Small intestine (tissue), 7 donors: Measurements from ENCODE around the gene OR6F1. TPM values are rescaled to one million over a fixed set of nuclear protein-coding genes. Genes with fewer than 3 reads are reported as not detected.
A peak's percentile ranks its signal among the peaks of the same experiment; 100 is the strongest.

ENCODE experiments used
- DNase-seq, 2 donors: peaks; one replicate each; pipeline versions ENCODE4 v3.0.0 to v3.0.0-alpha.2; 2013
- FAIRE-seq: peaks from 2 replicates; lab custom pipeline; 2012; peaks lifted over from hg19 to GRCh38; lab: Jason Lieb, UNC
- H3K27ac ChIP-seq, 3 donors: one replicate each; pipeline ENCODE4 v1.5.1; 2013; ENCODE audit warnings: low read length in 2 of 3, mild to moderate bottlenecking in 2 of 3, control low read depth in 1 of 3, inconsistent platforms in 1 of 3, low read depth in 1 of 3, moderate library complexity in 1 of 3
- H3K27me3 ChIP-seq, 3 donors: one replicate each; pipeline ENCODE4 v1.6.1; 2013; ENCODE audit warnings: low read length in 3 of 3, inconsistent platforms in 1 of 3; ENCODE audit not compliant: control insufficient read depth in 3 of 3, insufficient read depth in 3 of 3
- H3K36me3 ChIP-seq, 3 donors: one replicate each; pipeline ENCODE4 v1.6.1; 2013; ENCODE audit warnings: low read length in 3 of 3, inconsistent platforms in 1 of 3, low read depth in 1 of 3, mild to moderate bottlenecking in 1 of 3, moderate library complexity in 1 of 3; ENCODE audit not compliant: control insufficient read depth in 3 of 3, insufficient read depth in 2 of 3
- H3K4me1 ChIP-seq, 3 donors: one replicate each; pipeline ENCODE4 v1.6.1; 2013; ENCODE audit warnings: low read length in 2 of 3, inconsistent platforms in 1 of 3, low read depth in 1 of 3, mild to moderate bottlenecking in 1 of 3, moderate library complexity in 1 of 3; ENCODE audit not compliant: control insufficient read depth in 3 of 3, insufficient read depth in 2 of 3
- H3K4me3 ChIP-seq, 3 donors: one replicate each; pipeline ENCODE4 v1.5.1; 2013; ENCODE audit warnings: low read length in 3 of 3, control low read depth in 1 of 3, inconsistent platforms in 1 of 3, low read depth in 1 of 3, mild to moderate bottlenecking in 1 of 3, moderate library complexity in 1 of 3
- H3K9me3 ChIP-seq, 2 donors: one replicate each; pipeline ENCODE4 v1.6.1; 2013; ENCODE audit warnings: low read depth in 1 of 2, low read length in 1 of 2; ENCODE audit not compliant: control insufficient read depth in 2 of 2, insufficient read depth in 1 of 2
- WGBS, 3 donors: extraction: QIAGEN DNeasy Blood & Tissue Kit; methylation state at CpG; one replicate each; pipeline ENCODE4 v1.1.7; 2013; 5-methylcytosine and 5-hydroxymethylcytosine counted together
- polyA plus RNA-seq, 4 donors: library from polyadenylated mRNA; stranded (reverse) in 3 of 4; unstranded in 1 of 4; fragments of 200-250 nt in 3 of 4; fragments of 120-200 nt in 1 of 4; gene quantifications; one replicate each; pipeline versions ENCODE4 v1.2.1 to v1.2.3, GENCODE V29; 2013
- donor health status: healthy with polysubstance abuse.
- donor health status: control.
- donor health status: control.
- donor health status: Bipolar disorder and iron deficiency.
- donor health status: healthy.

OR6F1 gene
- polyA plus RNA-seq, 4 donors, result not detected

GRCh38 chr1:247679639-247680038 lies 36.8 kb downstream of the OR6F1 start, which contains the start of gene OR13G1:
Gene OR13G1, minus strand, starts transcription at chr1:247679739. Its CDS starts 6,698 bp downstream, at chr1:247673041.
- H3K27ac ChIP-seq, result no peak within 1 kb of the TSS
- H3K4me3 ChIP-seq, result no peak within 1 kb of the TSS
- no peaks in the 10 kb centered on the region for H3K27me3 ChIP-seq
- no peaks in the 10 kb centered on the region for H3K4me1 ChIP-seq
- 81 to 86% (median 82%) methylated on average over 1 of the region's 1 CpG for WGBS, 3 donors
- DNase-seq (no peak), FAIRE-seq (no peak)
- H3K9me3 ChIP-seq, result no peaks in the 10 kb centered on the region
- no peaks in the 10 kb centered on the region for H3K36me3 ChIP-seq

GRCh38 chr1:247669225-247669624 lies 47.2 kb downstream of the OR6F1 start:
- Histone ChIP-seq H3K9me3 (no peaks in the 10 kb centered on the region), H3K27me3 (no peaks in the 10 kb centered on the region), H3K4me1 (no peaks in the 10 kb centered on the region), H3K27ac (no peak overlapping the region), H3K4me3 (no peak overlapping the region), H3K36me3 (no peaks in the 10 kb centered on the region)
- FAIRE-seq (peak; percentile 65), DNase-seq (no peak)
- WGBS, 3 donors, result 18 to 38% (median 35%) methylated on average over 1 of the region's 1 CpG

Other genes starting within 250 kb of the OR6F1 start
- under 1 TPM in 2 of 4 donors, not detected in 2; 0.01 to 0.07 TPM for gene OR2C3, start 180.2 kb downstream of the OR6F1 start, polyA plus RNA-seq
- gene GCSAML, start 167.5 kb downstream of the OR6F1 start, polyA plus RNA-seq, result under 1 TPM in 3 of 4 donors, not detected in 1; 0.07 to 0.81 (median 0.18) TPM
- not detected for gene OR2G2, start 128.3 kb downstream of the OR6F1 start, polyA plus RNA-seq
- gene OR2G3, start 111.1 kb downstream of the OR6F1 start, polyA plus RNA-seq, result not detected
- not detected for gene OR13G1, start 36.9 kb downstream of the OR6F1 start, polyA plus RNA-seq
- gene OR14K1, start 22.0 kb upstream of the OR6F1 start, polyA plus RNA-seq, result not detected
- gene OR14A2, start 31.5 kb upstream of the OR6F1 start, polyA plus RNA-seq, result not detected
- not detected for gene OR1C1, start 43.9 kb upstream of the OR6F1 start, polyA plus RNA-seq
- gene OR14A16, start 107.5 kb upstream of the OR6F1 start, polyA plus RNA-seq, result not detected
- not detected for gene OR11L1, start 125.2 kb upstream of the OR6F1 start, polyA plus RNA-seq
- gene TRIM58, start 140.5 kb upstream of the OR6F1 start, polyA plus RNA-seq, result 1 to 10 TPM in 1 of 4 donors, under 1 TPM in 1, not detected in 2; 0.37 to 1.0 TPM
- gene OR2W3, start 178.9 kb upstream of the OR6F1 start, polyA plus RNA-seq, result under 1 TPM in 2 of 4 donors, not detected in 2; 0.09 to 0.76 TPM
- gene OR2T8, start 203.6 kb upstream of the OR6F1 start, polyA plus RNA-seq, result under 1 TPM in 1 of 4 donors, not detected in 3; 0.06 TPM
- gene OR2AJ1, start 208.2 kb upstream of the OR6F1 start, polyA plus RNA-seq, result not detected
- gene OR2L8, start 232.2 kb upstream of the OR6F1 start, polyA plus RNA-seq, result not detected
- gene OR2AK2, start 248.6 kb upstream of the OR6F1 start, polyA plus RNA-seq, result not detected